ENCODE data around the gene GAS7.

GAS7 gene

DNA sequence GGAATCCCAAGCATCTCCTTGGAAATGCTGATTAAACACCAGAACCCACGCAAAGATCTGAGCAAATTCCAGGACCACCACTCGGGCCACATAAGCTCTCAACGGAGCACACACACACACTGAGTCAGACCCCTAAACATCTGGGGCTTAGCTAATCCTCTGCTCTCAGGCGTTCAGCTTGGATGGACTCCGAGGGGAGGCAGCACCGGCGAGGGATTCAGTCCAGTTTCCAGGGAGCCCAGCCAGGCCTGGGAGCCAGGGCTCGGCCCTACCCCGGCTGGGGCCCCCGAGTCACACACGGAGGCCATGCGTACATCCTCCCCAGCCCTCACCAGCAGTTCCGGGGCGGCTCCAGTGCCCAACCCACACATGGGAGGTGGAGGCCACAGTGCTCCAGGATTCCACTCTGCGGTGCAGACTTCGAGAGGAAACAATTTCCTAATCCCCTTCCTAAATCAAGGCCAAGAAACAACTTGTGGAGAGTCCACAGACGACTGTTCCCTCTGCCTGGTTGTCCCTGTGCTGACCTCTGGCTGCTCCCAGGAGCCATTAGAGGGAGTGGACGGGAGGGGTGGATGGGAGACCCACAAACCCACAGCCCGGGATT lies 70.5 kb downstream of the GAS7 start:
- DNase-seq: no peak

DNA sequence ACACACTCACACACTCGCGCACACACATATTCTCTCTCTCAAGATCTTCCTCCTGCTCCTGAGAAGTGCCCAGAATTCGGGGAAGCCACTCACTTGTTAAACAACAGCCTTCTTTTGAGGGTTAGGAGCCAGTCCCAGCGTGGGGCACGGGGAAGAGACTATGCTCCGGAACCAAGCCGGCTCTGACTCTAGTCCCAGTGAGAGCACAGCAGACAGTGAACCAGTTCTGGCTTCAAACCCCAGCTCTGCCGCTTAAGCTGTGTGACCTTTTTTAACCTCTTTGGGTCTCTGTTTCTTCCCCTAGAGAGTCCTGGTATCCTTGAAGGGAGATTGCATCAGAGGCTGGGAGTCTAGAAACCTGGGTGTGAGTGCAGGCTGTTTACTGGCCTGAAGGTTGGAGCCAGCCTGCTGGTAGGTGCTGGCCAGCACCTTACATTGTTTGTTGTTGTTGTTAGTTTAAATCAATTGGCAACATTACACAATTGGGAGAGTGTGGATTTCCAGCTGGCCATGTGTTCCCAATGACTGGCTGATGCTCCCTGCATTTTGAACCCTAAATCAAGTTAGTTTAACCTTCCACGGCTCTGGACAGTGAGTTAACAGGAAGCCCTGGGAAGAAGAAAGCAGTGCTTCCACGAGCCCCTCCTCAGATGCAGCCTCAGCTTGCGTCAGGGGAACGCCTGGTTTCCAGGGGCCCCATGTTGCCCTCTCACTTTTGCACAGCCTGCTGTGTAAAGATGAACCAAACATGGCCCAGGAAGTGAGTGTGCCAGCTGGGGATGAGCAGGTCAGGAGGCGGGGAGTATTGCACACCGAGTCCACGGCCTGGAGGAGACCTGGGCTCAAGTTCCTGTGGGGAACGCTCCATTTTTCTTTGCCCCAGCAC lies 71.5 kb downstream of the GAS7 start:
- no peak for DNase-seq

DNA sequence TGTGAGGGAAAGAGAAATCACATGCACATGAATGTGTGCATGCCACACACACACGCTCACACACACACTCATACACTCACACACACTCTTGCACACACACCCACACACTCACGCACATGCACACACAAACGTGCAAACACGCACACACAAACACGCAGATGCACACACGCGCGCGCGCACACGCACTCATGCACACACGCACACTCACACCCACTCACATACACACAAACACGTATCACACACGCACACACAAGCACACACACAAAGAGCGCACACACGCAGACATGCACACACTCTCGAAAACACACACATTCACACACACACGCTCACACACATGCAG lies 72.2 kb downstream of the GAS7 start:
- DNase-seq: no peak

DNA sequence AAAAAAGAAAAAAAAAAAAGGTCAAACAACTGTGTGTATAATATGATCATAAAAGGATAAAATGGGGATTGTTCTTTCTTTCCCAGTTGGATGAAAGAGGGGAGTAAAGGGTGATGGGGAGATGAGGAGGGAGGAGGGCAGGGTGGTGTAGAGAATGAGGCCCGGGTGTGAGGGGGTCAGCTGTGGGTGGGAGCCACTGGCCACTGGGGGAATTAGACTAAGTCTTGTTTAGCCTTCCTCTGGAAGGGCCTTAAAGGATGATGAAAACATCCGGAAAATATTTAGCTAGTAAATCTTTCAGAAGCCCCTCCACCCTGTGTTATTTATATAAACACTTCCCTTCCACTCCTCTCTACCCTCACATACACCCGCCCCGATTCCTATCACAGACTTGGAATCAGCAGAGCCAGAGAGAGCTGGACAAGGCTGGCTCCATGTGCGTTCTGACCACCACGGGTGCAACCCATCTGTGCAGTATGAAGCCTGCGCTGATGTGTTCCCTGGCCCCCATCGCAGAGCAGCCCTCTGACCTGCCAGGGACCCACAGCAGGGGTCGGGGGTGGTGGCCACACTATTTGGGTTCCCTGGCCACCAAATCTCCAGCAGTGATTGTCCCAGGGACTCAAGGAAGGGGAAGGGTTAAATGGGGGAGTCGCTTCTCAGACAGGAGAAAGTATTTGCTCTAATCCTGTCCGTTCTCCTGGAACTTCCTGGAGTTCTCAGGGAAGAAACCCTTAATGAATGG lies 72.7 kb downstream of the GAS7 start:
- no peak for DNase-seq

DNA sequence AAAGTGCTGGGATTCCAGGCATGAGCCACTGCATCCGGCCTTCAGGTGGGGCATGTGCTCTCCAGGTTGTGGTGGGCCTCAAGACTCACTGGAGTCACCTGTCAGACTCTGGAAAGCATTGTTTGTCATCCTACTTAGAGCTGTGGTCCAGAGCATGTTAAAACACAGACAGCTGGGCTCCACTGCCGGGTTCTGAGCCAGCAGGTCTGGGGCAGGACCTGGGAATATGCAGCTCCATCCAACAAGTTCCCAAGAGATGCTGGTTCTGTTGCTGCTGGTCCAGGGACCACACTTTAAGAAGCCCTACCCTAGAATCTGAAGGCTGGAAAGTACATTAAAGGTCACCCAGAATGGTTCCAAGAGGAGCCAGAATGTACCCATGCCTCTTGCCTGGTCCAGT lies 75.3 kb downstream of the GAS7 start:
- no peak for DNase-seq

DNA sequence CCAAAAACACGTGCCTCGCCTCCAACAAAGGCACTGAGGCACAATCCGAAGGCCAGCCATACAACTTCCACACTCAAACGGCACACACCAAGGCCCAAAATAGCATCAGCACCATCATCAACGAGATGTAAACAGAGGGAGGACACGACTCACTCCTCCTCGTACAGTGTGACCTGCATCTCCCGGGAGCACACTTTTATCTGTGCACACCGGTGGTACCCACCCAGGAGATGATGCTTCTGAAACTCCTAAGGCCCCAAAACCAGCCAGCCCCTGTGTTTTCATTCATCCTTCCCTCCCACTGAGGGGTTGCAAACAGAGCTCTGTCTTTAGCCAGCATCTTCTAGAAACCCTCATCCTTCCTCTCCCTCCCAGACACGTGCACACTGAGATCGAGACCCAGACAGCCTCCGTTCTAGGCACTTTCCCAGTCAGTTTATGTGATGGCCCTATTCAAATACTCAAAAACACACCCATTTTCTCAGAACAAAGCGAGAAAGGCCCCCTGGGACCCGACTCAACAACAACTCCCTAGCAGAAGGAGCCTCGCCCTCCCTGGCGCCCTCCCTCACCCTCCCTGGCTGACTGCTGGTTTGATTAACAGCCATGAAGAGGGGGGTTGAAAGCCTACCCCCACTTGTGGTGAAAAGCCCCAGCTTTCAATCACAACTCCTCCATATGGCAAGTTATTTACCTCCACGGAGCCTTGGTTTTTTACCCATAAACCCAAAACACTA lies 76.3 kb downstream of the GAS7 start:
- no peak for DNase-seq

DNA sequence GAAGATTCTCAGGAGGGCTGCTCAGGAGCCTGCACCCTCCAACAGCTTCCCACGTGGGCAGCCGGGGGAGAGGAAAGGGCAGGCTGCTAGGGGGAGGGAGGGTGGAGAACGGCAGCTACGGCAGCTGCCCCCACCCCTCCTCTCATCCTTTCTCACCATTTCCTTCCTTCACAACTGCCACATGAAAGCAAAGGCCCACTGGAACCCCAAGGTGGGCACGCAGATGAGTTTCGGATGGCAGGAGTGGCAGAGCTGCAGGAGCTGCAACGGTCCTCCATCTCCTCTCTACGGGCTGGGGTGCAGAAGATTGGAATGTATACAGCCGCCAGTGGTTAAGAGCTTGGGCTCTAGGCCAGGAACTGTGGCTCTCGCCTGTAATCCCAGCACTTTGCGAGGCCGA lies 77.7 kb downstream of the GAS7 start:
- DNase-seq: no peak

DNA sequence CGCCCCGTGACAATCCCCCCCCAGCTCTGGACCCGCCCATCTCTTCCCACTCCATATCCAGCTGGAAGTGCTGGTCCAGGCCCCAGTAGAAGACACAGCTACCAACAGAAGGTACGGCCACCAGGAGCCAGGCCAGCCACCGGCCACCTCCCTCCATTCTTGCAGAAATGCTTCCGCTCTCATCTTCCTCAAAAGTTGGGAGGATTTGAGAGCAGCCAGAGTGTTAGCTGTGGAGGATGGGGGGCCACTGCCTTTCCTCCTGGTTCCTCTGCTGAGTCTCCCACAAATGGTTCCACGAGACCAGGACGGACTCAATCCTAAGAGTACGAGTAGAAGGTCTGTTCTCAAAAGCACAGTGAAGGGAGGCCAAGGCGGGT lies 78.3 kb downstream of the GAS7 start:
- DNase-seq: no peak

DNA sequence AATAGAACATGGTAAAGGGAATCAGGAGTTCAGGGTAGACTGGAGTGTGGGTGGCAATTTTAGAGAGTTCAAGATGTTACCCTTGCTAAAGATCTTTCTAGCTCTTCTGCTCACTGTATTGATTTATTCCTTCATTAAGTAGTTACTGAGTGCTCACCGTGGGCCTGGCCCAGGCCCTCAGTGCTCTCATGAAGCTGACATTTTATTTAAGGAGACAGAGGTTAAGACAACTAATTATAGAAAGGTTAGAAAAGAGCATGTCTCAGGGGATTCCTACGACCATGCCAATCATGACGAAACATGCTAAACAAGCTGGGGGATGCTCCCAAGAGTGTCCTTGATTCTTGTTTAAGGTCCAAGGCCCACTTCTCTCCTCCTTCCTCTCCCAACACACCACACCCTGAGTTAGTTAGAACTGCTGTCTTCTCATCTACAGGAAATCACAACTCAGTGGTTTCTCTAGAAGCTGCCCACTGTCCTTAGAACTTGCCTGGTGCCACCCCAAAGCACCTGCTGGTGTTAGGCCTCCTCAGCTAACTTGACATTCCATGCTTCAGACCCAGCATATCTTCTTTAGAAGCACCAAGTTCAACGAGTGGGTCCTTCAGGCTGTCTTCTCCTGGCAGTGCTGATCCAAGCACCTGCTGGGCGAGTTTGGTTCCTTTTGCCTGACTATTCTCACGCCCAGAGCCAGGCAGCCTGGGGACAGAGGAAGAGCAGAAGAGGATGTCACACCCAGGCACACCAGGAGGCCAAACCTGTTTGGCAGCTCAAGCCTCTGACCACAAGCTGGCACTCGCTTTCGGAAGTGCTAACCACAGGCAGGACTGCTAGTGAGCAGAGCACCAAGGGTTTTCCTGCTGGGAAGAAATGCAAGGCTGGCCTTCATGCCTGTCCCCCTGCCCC lies 79.0 kb downstream of the GAS7 start:
- DNase-seq: peak; percentile 75

DNA sequence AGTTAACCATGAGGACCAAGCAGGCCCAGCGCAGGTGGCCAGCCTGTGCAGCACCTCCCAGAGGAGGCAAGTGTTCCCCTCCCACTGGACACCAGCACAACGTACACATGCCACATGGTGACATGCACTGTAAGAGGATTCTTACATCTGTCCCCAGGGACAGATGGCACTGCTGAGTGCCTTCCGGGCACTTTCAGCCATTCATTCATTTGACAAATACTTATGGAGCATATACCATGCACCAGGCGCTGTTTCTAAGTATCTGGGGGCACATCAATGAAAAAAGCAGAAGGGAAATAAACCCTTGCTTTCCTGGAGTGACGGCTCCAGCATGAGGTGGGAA lies 79.6 kb downstream of the GAS7 start:
- no peak for DNase-seq

DNA sequence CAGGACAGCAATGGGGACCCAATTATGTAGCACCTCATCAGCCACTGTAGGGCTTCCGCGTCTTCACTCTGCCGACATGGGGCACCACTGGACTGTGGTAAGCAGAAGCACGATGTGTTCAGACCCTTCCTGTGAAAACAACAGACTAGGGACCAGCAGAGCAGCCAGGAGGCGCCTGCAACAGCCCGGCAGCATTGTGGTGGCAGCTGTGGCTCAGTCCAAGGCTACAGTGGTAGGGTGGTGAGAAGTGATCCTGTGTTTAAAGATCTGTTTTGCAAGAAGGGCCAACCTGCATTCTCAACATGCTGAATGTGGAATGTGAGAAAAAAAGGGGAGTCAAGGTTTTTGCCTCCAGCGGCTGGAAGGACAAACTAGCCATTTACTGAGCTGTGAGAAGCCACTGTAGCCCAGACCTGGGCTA lies 80.8 kb downstream of the GAS7 start:
- DNase-seq: peak; percentile 20

DNA sequence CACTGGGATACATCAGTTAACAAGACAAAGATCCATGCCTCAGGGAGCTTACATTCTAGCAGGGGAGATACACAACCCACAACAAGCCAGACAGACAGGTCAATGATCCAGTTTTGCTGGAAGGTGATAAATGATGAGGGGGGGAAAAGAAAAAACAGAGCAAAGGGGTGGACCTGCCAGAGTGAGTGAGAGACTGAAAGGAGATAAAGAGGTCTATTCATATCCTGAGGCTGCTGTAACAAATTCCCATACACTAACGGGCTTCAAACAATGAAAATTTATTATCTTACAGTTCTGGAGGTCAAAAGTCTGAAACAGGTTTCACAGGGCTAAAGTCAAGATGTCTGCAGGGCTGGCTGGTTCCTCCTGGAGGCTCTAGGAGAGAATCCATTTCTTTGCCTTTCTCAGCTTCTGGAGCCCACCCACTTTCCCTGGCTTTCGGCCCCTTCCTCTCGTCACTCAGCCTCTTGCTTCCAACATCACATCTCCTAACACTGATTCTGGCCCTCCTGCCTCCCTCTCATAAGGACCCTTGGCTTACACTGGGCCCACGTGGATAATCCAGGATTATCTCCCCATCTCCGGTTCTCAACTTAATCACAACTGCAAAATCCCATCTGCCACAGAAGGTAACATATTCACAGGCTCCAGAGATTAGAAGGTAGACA lies 81.5 kb downstream of the GAS7 start:
- DNase-seq: no peak

DNA sequence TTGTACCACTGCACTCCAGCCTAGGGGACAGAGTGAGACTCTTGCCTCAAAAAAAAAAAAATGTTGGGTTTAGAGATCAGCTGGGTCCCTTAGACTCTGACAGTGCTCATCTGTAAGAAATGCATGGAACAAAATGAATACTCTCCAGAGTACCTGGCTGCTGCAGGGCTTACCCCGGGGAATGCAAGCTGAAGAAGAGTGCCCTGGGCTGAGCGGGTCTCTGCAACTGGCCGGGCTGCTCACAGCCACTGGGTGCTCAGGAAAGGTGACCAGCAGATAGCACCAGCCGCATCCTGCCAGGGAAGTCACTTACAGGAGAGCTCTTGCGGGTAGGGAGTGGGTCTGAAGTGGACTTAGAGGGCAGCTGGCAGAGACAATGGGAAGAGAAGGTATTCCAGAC lies 82.1 kb downstream of the GAS7 start:
- no peak for DNase-seq

DNA sequence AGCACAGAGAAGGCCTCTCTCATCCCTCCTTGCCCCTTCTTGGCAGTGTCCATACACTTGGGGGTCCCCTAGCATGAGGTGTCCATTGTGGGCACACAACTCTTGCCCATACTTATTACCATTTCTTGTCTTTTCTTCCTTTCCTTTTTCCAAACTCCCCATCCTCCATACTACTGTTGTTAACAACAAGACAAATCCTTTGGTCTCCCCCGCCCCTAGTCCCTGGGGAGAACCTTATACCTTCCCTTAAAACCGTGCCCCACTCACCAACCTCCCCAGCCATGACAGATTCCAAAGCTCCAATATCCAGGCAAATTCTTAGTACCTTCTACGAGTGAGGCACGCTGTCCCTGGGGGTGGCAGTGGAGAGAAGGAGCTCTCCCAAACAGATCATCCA lies 82.9 kb downstream of the GAS7 start:
- no peak for DNase-seq

DNA sequence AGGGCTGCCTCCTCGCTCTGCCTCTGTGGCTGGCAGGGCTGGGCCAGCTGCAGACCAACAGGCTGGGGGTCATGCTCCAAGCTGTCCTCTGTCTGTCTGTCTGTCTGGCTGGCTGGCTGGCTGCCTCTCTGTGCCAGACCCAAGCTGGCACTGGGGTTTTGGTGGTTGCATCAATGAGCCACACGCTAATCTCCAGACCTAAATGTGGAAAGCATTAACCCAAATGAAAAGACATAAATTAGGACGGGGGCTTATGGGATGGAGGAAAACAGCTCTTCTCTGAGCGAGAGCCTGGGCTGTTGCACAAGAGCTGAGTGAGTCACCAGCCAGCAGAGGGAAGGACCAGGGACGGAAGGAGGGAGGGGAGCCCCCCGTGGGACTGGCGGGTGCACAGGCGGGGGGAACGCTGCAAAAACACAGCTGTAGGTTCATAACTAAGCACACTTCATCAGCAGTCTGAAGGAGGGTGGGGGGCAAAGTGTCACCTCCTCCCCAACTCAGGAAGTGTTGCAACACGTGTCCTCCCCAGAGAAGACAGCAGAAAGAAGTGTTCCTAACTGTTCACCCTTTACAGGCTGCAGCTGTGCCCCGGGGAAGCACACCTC lies 83.4 kb downstream of the GAS7 start:
- no peak for DNase-seq

DNA sequence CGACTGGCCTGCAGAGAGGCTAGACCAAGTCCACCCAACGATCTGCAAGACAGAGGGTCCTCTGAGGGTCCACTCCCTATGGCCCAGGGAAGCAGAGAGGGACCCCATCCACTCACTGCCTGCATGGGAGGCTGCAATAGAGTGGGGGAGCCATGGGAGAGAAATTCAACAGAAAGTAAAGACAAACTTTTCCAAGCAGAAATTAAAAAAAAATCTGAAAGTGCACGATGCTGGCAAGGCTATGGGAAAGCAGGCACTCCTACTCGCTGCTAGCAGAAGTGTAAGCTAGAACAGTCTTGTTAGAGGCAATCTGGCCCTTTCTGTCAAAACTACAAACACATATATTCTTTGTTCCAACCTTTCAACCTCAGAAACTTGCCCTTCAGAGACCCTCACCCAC lies 85.4 kb downstream of the GAS7 start:
- no peak for DNase-seq

DNA sequence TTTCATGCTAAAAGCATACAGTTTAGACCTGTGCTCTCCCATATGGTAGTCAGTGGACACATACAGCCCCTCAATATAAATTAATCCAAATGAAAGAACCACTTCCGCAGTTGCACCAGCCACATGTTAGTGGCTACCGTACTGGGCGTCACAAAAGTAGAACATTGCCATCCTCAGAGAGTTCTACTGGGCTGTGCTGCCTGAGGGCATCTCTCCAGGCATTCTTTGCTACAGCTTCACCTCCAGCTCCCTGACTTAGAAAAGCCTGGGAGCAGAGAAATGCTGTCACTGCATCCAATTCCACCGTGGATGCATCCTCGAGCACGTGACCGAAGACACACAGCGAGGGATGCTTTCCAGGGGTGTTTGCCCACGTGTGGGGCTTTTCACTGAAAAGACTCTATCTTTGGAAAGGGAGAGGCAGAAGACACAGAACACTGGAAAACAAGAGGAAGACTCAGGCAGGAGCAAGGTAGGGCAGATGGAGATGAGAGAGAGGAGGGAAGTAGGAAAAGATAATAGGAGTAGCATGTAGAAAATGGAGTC lies 86.4 kb downstream of the GAS7 start:
- no peak for DNase-seq

DNA sequence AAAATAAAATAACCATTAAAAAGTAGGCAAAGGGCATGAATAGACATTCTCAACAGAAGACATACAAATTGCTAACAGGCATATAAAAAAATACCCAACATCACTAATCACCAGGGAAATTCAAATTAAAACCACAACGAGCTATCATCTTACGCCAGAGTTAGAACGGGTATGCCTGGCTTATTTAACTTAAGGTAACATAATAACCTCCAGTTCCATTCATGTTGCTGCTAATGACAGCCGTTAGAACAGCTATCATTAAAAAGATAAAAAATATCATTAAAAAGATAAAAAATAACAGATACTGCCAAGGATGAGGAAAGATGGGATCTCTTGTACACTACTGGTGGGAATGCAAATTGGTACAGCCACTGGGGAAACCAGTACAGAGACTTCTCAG lies 89.3 kb downstream of the GAS7 start:
- peak; percentile 96 for DNase-seq

DNA sequence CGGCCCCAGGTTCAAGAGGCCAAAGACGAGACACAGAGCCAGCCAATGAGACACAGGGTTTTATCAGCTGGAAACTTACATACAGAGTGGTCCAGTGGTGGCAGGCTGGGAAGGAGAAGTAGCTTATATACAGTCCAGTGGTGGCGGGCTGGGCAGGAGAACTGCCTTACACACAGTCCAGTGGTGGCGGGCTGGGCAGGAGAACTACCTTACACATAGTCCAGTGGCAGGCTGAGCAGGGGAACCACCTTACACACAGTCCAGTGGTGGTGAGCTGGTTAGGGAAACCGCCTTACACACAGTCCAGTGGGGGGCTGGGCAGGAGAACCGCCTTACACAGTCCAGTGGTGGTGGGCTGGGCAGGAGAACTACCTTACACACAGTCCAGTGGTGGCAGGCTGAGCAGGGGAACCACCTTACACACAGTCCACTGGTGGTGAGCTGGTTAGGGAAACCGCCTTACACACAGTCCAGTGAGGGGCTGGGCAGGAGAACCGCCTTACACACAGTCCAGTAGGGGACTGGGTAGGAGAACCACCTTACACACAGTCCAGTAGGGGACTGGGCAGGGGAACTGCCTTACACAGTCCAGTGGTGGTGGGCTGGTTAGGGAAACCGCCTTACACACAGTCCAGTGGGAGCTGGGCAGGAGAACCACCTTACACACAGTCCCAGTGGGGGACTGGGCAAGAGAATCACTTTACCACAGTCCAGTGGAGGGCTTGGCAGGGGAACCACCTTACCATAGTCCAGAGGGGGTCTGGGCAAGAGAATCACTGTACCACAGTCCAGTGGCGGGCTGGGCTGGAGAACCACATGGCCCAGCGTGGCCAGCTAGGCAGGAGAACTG lies 90.9 kb downstream of the GAS7 start:
- DNase-seq: no peak

DNA sequence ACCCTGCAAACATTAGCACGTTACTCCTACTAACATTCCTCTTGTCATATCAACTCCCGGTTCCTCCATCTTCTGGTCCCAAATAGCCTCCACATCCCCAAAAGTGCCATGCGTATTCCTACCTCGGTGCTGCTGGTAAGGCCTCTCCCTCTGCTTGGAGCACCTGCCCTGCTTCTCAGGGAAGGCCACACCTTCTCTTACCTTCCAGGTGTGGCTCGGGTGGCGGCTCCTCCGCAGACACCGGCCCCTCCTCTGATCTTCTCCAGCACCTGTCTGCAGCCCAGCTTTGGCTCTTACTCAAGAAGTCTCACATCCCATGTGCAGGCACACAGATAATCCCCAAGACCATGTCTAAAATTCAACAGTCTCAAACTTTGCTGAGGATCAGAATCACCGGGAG lies 92.3 kb downstream of the GAS7 start:
- peak; percentile 6 for DNase-seq
